Neuronal stem cell (in vitro differentiated cells): ENCODE results near the gene PPM1K.
A peak's percentile ranks its signal among the peaks of the same experiment; 100 is the strongest.

Source experiments
- DNase-seq: peaks from one replicate; pipeline ENCODE4 v3.0.0-alpha.2; 2013; ENCODE audit warnings: low spot score
- H2AFZ ChIP-seq: one replicate; pipeline ENCODE4 v1.6.1; 2013; ENCODE audit warnings: mild to moderate bottlenecking, low read length, inconsistent platforms
- H2AK5ac ChIP-seq: 2 replicates; pipeline ENCODE4 v1.6.1; 2013; ENCODE audit warnings: low read depth, mild to moderate bottlenecking, inconsistent platforms, low read length, moderate library complexity, mixed read lengths
- H2BK120ac ChIP-seq: 2 replicates; pipeline ENCODE4 v1.6.1; 2013; ENCODE audit warnings: low read depth, mild to moderate bottlenecking, inconsistent platforms, low read length, moderate library complexity, mixed read lengths
- H2BK12ac ChIP-seq: one replicate; pipeline ENCODE4 v1.6.1; 2013; ENCODE audit warnings: low read length, inconsistent platforms
- H2BK15ac ChIP-seq: 2 replicates; pipeline ENCODE4 v1.6.1; 2013; ENCODE audit warnings: mild to moderate bottlenecking, low read length, inconsistent platforms, mixed read lengths
- H2BK5ac ChIP-seq: one replicate; pipeline ENCODE4 v1.6.1; 2013; ENCODE audit warnings: inconsistent platforms, mild to moderate bottlenecking, low read length, moderate library complexity
- H3K14ac ChIP-seq: one replicate; pipeline ENCODE4 v1.6.1; 2013; ENCODE audit warnings: low read length, inconsistent platforms
- H3K18ac ChIP-seq: 2 replicates; pipeline ENCODE4 v1.6.1; 2013; ENCODE audit warnings: low read length, inconsistent platforms
- H3K23ac ChIP-seq: 2 replicates; pipeline ENCODE4 v1.6.1; 2013; ENCODE audit warnings: low read depth, mild to moderate bottlenecking, mixed read lengths, low read length, inconsistent platforms; ENCODE audit not compliant: poor library complexity
- H3K27ac ChIP-seq: replicated peaks from 3 replicates; pipeline ENCODE4 v1.5.1; 2013; ENCODE audit warnings: low read length, inconsistent platforms
- H3K27me3 ChIP-seq, 3 experiments: 2 replicates each; pipeline ENCODE4 v1.6.1; 2013; ENCODE audit warnings: low read length in 3 of 3, mild to moderate bottlenecking in 2 of 3, inconsistent platforms in 1 of 3, low read depth in 1 of 3, mixed read lengths in 1 of 3, moderate library complexity in 1 of 3; ENCODE audit not compliant: control insufficient read depth in 3 of 3, insufficient read depth in 3 of 3
- H3K36me3 ChIP-seq, 2 donors: replicated peaks in 1 of 2; 2 replicates each; pipeline ENCODE4 v1.6.1; 2013; ENCODE audit warnings: low read length in 2 of 2; ENCODE audit not compliant: control insufficient read depth in 2 of 2, insufficient read depth in 2 of 2
- H3K4ac ChIP-seq: 2 replicates; pipeline ENCODE4 v1.6.1; 2013; ENCODE audit warnings: inconsistent platforms, mild to moderate bottlenecking, low read length, moderate library complexity
- H3K4me1 ChIP-seq, 2 donors: 1 replicate in 1 of 2; 2 replicates in 1 of 2; pipeline ENCODE4 v1.6.1; 2013; ENCODE audit warnings: low read length in 2 of 2, low read depth in 1 of 2; ENCODE audit not compliant: control insufficient read depth in 2 of 2, insufficient read depth in 1 of 2
- H3K4me2 ChIP-seq: one replicate; pipeline ENCODE4 v1.6.1; 2013; ENCODE audit warnings: mild to moderate bottlenecking, low read length, inconsistent platforms; ENCODE audit not compliant: insufficient read depth, poor library complexity, severe bottlenecking
- H3K4me3 ChIP-seq, 2 donors: 2 replicates each; pipeline ENCODE4 v1.5.1; 2013; ENCODE audit warnings: low read length in 2 of 2, mild to moderate bottlenecking in 2 of 2, inconsistent platforms in 1 of 2, moderate library complexity in 1 of 2
- H3K79me1 ChIP-seq: one replicate; pipeline ENCODE4 v1.6.1; 2013; ENCODE audit warnings: low read depth, mild to moderate bottlenecking, inconsistent platforms, low read length, moderate library complexity
- H3K9ac ChIP-seq: one replicate; pipeline ENCODE4 v1.6.1; 2013; ENCODE audit warnings: mild to moderate bottlenecking, low read depth, low read length, inconsistent platforms; ENCODE audit not compliant: poor library complexity
- H3K9me3 ChIP-seq, 2 donors: replicated peaks in 1 of 2; 2 replicates each; pipeline versions ENCODE3 to v1.6.1; 2013; ENCODE audit warnings: low read length in 2 of 2, mild to moderate bottlenecking in 2 of 2, inconsistent platforms in 1 of 2, low read depth in 1 of 2, mixed read lengths in 1 of 2, moderate library complexity in 1 of 2; ENCODE audit not compliant: control insufficient read depth in 2 of 2, insufficient read depth in 1 of 2
- H4K8ac ChIP-seq: one replicate; pipeline ENCODE4 v1.6.1; 2013; ENCODE audit warnings: low read depth, mild to moderate bottlenecking, inconsistent platforms, low read length, moderate library complexity
- H4K91ac ChIP-seq: one replicate; pipeline ENCODE4 v1.6.1; 2013; ENCODE audit warnings: low read length, low read depth, mild to moderate bottlenecking, inconsistent platforms; ENCODE audit not compliant: poor library complexity
- WGBS, 2 donors: extraction: QIAGEN DNeasy Blood & Tissue Kit; methylation state at CpG; one replicate each; pipeline ENCODE4 v1.1.7; 2013; ENCODE audit warnings: missing lambda C conversion rate in 2 of 2, mixed read lengths in 1 of 2; ENCODE audit not compliant: insufficient read length in 2 of 2, insufficient replicate concordance in 1 of 2; ENCODE audit errors: extremely low coverage in 2 of 2; 5-methylcytosine and 5-hydroxymethylcytosine counted together

PPM1K gene

GRCh38 chr4:88308587-88308986 is 24.2 kb upstream of the PPM1K start:
- Histone ChIP-seq H3K9me3 (no peaks in the 10 kb centered on the region), H2BK12ac (no peak overlapping the region), H4K91ac (no peak overlapping the region), H3K4me2 (no peak overlapping the region), H3K4me1 (no peaks in the 10 kb centered on the region), H3K36me3 (no peaks in the 10 kb centered on the region), H2AFZ (no peak overlapping the region), H3K27ac (no peak overlapping the region), H2BK5ac (no peak overlapping the region), H3K4me3 (no peak overlapping the region), H3K18ac (no peak overlapping the region), H3K9ac (no peak overlapping the region), H2BK15ac (no peak overlapping the region), H3K4ac (no peak overlapping the region), H3K79me1 (no peaks in the 10 kb centered on the region), H3K23ac (no peak overlapping the region), H3K27me3 (no peaks in the 10 kb centered on the region), H2AK5ac (no peak overlapping the region), H4K8ac (no peak overlapping the region), H2BK120ac (no peak overlapping the region), H3K14ac (no peak overlapping the region)
- DNase-seq: no peak
- WGBS, 2 donors: no CpG with 5 or more reads among the region's 1 CpG

GRCh38 chr4:88297725-88298454 is 13.5 kb upstream of the PPM1K start:
- Histone ChIP-seq H3K27ac (no peak overlapping the region), H3K27me3 (peaks cover 0 to 4% (median 0%) of the 10 kb centered on the region in 3 experiments), H3K36me3 (no peaks in the 10 kb centered on the region), H3K4me1 (no peaks in the 10 kb centered on the region), H3K79me1 (no peaks in the 10 kb centered on the region), H3K14ac (no peak overlapping the region), H2AK5ac (no peak overlapping the region), H3K9ac (no peak overlapping the region), H3K18ac (no peak overlapping the region), H3K9me3 (no peaks in the 10 kb centered on the region), H3K4me2 (no peak overlapping the region), H3K4ac (no peak overlapping the region), H2AFZ (no peak overlapping the region), H3K23ac (no peak overlapping the region), H4K8ac (no peak overlapping the region), H2BK5ac (no peak overlapping the region), H3K4me3 (no peak overlapping the region), H2BK12ac (no peak overlapping the region), H4K91ac (no peak overlapping the region), H2BK120ac (no peak overlapping the region), H2BK15ac (no peak overlapping the region)
- no CpG with 5 or more reads among the region's 6 CpGs for WGBS, 2 donors
- no peak for DNase-seq

GRCh38 chr4:88297212-88297516 is 12.8 kb upstream of the PPM1K start:
- no CpG with 5 or more reads among the region's 1 CpG for whole genome bisulfite sequencing, 2 donors
- no peak overlapping the region for H3K27ac ChIP-seq
- no peaks in the 10 kb centered on the region for H3K4me1 ChIP-seq
- no peak overlapping the region for H2AFZ ChIP-seq
- no peak overlapping the region for H4K8ac ChIP-seq
- H2BK15ac ChIP-seq: no peak overlapping the region
- H3K9ac ChIP-seq: no peak overlapping the region
- no peak overlapping the region for H4K91ac ChIP-seq
- H3K18ac ChIP-seq: no peak overlapping the region
- no peak overlapping the region for H3K4ac ChIP-seq
- no peak overlapping the region for H3K4me2 ChIP-seq
- H3K36me3 ChIP-seq: no peaks in the 10 kb centered on the region
- H2BK5ac ChIP-seq: no peak overlapping the region
- no peak overlapping the region for H3K23ac ChIP-seq
- DNase-seq: no peak
- no peaks in the 10 kb centered on the region for H3K9me3 ChIP-seq
- H3K27me3 ChIP-seq: peaks cover 0 to 4% (median 0%) of the 10 kb centered on the region in 3 experiments
- H3K14ac ChIP-seq: no peak overlapping the region
- H2BK12ac ChIP-seq: no peak overlapping the region
- no peak overlapping the region for H2BK120ac ChIP-seq
- H2AK5ac ChIP-seq: no peak overlapping the region
- no peaks in the 10 kb centered on the region for H3K79me1 ChIP-seq
- H3K4me3 ChIP-seq: no peak overlapping the region

- peak overlapping the region; percentile 82 for H3K18ac ChIP-seq
- no peaks in the 10 kb centered on the region for H3K36me3 ChIP-seq
- no peak overlapping the region for H3K4me3 ChIP-seq
- no peak overlapping the region for H2BK12ac ChIP-seq
- H3K27ac ChIP-seq: no peak overlapping the region
- H3K4me2 ChIP-seq: no peak overlapping the region
- H2BK15ac ChIP-seq: no peak overlapping the region
- no peak overlapping the region for H4K8ac ChIP-seq
- no peak overlapping the region for H2BK5ac ChIP-seq
- H3K4ac ChIP-seq: no peak overlapping the region
- H3K79me1 ChIP-seq: no peaks in the 10 kb centered on the region
- no CpG with 5 or more reads among the region's 5 CpGs for WGBS, 2 donors
- no peak overlapping the region for H3K23ac ChIP-seq
- H3K27me3 ChIP-seq: peaks cover 0 to 10% (median 0%) of the 10 kb centered on the region in 3 experiments
- peak overlapping the region; percentile 25 for H2AK5ac ChIP-seq
- H3K4me1 ChIP-seq: no peaks in the 10 kb centered on the region
- no peak overlapping the region for H4K91ac ChIP-seq
- H2BK120ac ChIP-seq: no peak overlapping the region
- no peak for DNase-seq
- H3K14ac ChIP-seq: peak overlapping the region; percentile 47
- H3K9ac ChIP-seq: no peak overlapping the region
- H2AFZ ChIP-seq: no peak overlapping the region
- H3K9me3 ChIP-seq: no peaks in the 10 kb centered on the region
Observed at GRCh38 chr4:88296413-88297211, 12.3 kb upstream of the PPM1K start.
